ENCODE measurements around the gene C2CD2L.

DNA sequence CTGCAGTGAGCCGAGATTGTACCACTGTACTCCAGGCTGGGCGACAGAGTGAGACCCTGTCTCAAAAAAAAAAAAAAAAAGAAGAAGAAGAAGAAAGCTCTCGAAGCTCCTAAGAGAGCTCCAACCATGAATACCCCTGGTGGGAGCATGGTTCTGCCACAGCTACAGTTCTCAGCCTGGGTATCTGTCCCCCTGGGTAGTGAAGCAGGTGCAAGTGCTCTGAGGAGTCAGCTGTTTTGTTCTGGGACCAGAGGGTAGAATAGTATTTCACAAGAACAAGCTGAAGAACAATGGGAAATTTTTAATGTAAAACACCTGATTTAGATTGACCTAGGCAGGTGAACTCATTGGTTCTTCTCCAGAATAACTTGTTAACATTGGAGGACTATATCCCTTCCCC is 45.9 kb upstream of the C2CD2L start:
- TF ChIP-seq, protein P1, sequence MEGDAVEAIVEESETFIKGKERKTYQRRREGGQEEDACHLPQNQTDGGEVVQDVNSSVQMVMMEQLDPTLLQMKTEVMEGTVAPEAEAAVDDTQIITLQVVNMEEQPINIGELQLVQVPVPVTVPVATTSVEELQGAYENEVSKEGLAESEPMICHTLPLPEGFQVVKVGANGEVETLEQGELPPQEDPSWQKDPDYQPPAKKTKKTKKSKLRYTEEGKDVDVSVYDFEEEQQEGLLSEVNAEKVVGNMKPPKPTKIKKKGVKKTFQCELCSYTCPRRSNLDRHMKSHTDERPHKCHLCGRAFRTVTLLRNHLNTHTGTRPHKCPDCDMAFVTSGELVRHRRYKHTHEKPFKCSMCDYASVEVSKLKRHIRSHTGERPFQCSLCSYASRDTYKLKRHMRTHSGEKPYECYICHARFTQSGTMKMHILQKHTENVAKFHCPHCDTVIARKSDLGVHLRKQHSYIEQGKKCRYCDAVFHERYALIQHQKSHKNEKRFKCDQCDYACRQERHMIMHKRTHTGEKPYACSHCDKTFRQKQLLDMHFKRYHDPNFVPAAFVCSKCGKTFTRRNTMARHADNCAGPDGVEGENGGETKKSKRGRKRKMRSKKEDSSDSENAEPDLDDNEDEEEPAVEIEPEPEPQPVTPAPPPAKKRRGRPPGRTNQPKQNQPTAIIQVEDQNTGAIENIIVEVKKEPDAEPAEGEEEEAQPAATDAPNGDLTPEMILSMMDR (IDR thresholded peaks at IDR 0.05; ENCODE audit: insufficient read depth, low read depth, low read length), result no peak
- no peak for TF ChIP-seq EZH2 (IDR thresholded peaks at IDR 0.05; ENCODE audit: insufficient read depth, low read length)

All from astrocyte (in vitro differentiated cells and primary cell).